SK-N-SH treated with all-trans-retinoic acid at 6 μM for 48 hours (cell line): ENCODE measurements around the gene DUSP7.

ENCODE experiments used
- ARNTL ChIP-seq: fragments of 450-650 bp; formaldehyde crosslinking; IDR thresholded peaks from 2 replicates; pipeline ENCODE4 v1.5.0; 2020; ENCODE audit warnings: low read depth, mild to moderate bottlenecking, moderate library complexity, borderline replicate concordance
- ESRRG ChIP-seq: fragments of 250-450 bp; sonication (Bioruptor Pico); IDR thresholded peaks from 2 replicates; pipeline ENCODE4 v1.6.1; 2021; ENCODE audit warnings: mild to moderate bottlenecking
- ISL1 ChIP-seq: fragments of 250-450 bp; sonication (Bioruptor Pico); IDR thresholded peaks from 2 replicates; pipeline ENCODE4 v2.1.2; 2022; ENCODE audit warnings: mild to moderate bottlenecking, moderate library complexity
- SNAI2 ChIP-seq: fragments of 250-450 bp; sonication (Bioruptor Pico); IDR thresholded peaks from 2 replicates; pipeline ENCODE4 v1.5.0; 2020; ENCODE audit warnings: mild to moderate bottlenecking, moderate library complexity
- ZC3H10 ChIP-seq: fragments of 250-450 bp; sonication (Bioruptor Pico); IDR thresholded peaks from 2 replicates; pipeline ENCODE4 v1.5.1; 2021; ENCODE audit warnings: mild to moderate bottlenecking, moderate library complexity
- ZFP3 ChIP-seq: fragments of 250-450 bp; sonication (Bioruptor Pico); IDR thresholded peaks from 2 replicates; pipeline ENCODE4 v1.5.0; 2020; ENCODE audit warnings: mild to moderate bottlenecking, moderate library complexity
- ZFP30 ChIP-seq: fragments of 450-650 bp; formaldehyde crosslinking; IDR thresholded peaks from 2 replicates; pipeline ENCODE4 v1.5.0; 2022; ENCODE audit warnings: mild to moderate bottlenecking, moderate library complexity
- ZNF565 ChIP-seq: fragments of 450-650 bp; formaldehyde crosslinking; conservative IDR thresholded peaks from 2 replicates; pipeline ENCODE4 v1.5.0; 2020; ENCODE audit warnings: low read depth, mild to moderate bottlenecking, moderate library complexity
- TF ChIP-seq, protein P1 (sequence below): fragments of 250-450 bp; sonication (Bioruptor Pico); IDR thresholded peaks from 2 replicates; pipeline ENCODE4 v1.5.1; 2020; ENCODE audit warnings: low read depth, mild to moderate bottlenecking, moderate library complexity
- TF ChIP-seq, protein P2 (sequence below): fragments of 250-450 bp; sonication (Bioruptor Pico); IDR thresholded peaks from 2 replicates; pipeline ENCODE4 v1.8.0; 2020; ENCODE audit warnings: mild to moderate bottlenecking, moderate library complexity, borderline replicate concordance

DNA sequence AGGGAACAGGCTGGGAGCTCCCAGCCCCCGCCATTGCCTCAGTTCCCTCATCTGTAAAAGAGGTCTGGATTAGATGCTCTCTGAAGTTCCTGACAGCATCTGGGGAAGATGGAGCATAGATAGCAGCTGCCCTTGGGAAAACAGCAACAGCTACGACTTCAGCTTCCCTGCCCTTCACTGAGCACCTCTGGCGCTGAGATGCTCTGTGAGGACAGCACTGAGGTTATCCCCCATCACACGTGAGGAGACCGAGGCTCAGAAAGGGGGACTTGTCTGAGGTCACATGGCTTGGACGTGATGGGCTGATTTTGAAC is 49.6 kb downstream of the DUSP7 start:
- TF ChIP-seq ZC3H10 (CRISPR knock-in tag) = no peak
- TF ChIP-seq, protein P1, sequence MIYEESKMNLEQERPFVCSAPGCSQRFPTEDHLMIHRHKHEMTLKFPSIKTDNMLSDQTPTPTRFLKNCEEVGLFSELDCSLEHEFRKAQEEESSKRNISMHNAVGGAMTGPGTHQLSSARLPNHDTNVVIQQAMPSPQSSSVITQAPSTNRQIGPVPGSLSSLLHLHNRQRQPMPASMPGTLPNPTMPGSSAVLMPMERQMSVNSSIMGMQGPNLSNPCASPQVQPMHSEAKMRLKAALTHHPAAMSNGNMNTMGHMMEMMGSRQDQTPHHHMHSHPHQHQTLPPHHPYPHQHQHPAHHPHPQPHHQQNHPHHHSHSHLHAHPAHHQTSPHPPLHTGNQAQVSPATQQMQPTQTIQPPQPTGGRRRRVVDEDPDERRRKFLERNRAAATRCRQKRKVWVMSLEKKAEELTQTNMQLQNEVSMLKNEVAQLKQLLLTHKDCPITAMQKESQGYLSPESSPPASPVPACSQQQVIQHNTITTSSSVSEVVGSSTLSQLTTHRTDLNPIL (CRISPR knock-in tag) = no peak
- TF ChIP-seq, protein P2, sequence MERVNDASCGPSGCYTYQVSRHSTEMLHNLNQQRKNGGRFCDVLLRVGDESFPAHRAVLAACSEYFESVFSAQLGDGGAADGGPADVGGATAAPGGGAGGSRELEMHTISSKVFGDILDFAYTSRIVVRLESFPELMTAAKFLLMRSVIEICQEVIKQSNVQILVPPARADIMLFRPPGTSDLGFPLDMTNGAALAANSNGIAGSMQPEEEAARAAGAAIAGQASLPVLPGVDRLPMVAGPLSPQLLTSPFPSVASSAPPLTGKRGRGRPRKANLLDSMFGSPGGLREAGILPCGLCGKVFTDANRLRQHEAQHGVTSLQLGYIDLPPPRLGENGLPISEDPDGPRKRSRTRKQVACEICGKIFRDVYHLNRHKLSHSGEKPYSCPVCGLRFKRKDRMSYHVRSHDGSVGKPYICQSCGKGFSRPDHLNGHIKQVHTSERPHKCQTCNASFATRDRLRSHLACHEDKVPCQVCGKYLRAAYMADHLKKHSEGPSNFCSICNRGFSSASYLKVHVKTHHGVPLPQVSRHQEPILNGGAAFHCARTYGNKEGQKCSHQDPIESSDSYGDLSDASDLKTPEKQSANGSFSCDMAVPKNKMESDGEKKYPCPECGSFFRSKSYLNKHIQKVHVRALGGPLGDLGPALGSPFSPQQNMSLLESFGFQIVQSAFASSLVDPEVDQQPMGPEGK (CRISPR knock-in tag) = no peak
- TF ChIP-seq ISL1 (CRISPR knock-in tag) = no peak
- no peak for TF ChIP-seq SNAI2
- TF ChIP-seq ZFP30 (CRISPR knock-in tag) = no peak
- TF ChIP-seq ARNTL (CRISPR knock-in tag) = no peak
- TF ChIP-seq ZNF565 = no peak
- no peak for TF ChIP-seq ZFP3 (CRISPR knock-in tag)
- no peak for TF ChIP-seq ESRRG
